Measurements from ENCODE around the gene FRMD8. TPM values are rescaled to one million over a fixed set of nuclear protein-coding genes. Genes with fewer than 3 reads are reported as not detected.

FRMD8 gene
- total RNA-seq, 4 donors from 2014 or later = 19.9 to 31.5 (median 21.3) TPM

- no peak overlapping the region for H3K4me3 ChIP-seq
Observed at GRCh38 chr11:65373839-65374580, 12.4 kb upstream of the FRMD8 start.

DNA sequence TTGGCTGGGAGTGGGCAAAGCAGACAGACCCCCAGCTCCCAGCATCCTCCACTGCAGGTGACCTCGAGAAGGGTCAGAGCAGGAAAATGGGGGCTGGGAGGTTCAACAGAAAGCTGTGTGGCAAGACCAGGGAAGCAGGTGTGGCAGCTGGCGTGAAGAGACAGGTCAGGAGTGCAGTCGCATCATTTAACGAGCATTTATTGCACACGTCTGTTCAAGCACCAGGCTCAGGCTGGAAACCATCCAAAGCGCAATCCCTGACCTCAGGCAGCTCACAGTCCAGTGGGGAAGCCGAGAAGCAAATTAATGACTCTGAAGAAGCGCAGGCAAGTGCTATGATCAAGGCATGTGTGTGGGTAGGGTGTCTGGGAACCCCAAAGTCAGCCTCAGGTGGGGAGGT lies 11.4 kb upstream of the FRMD8 start:
- Histone ChIP-seq H3K27ac (no peak overlapping the region), H3K4me1 (no peaks in the 10 kb centered on the region), H3K36me3 (peaks cover 0 to 13% of the 10 kb centered on the region in 2 donors), H3K4me3 (no peak overlapping the region), H3K9me3 (no peaks in the 10 kb centered on the region), H3K27me3 (no peaks in the 10 kb centered on the region)
- WGBS, 2 donors (ENCODE audit: low coverage in 1 of 2) = 86 to 91% methylated on average over 8 of the region's 8 CpGs
- no peak for ATAC-seq
- no peak for TF ChIP-seq CTCF (IDR thresholded peaks at IDR 0.05)
- TF ChIP-seq POLR2A (IDR thresholded peaks at IDR 0.05) = no peak
- TF ChIP-seq POLR2AphosphoS5 (IDR thresholded peaks at IDR 0.05) = no peak
- TF ChIP-seq EP300 (IDR thresholded peaks at IDR 0.05) = no peak

More at GRCh38 chr11:65373839-65374580, 12.4 kb upstream of the FRMD8 start:
- Histone ChIP-seq H3K9me3 (no peaks in the 10 kb centered on the region), H3K27ac (no peak overlapping the region), H3K27me3 (no peaks in the 10 kb centered on the region), H3K4me1 (no peaks in the 10 kb centered on the region), H3K36me3 (peaks cover 0 to 4% of the 10 kb centered on the region in 2 donors)
- TF ChIP-seq EP300 (IDR thresholded peaks at IDR 0.05) (no peak), CTCF (IDR thresholded peaks at IDR 0.05) (no peak), POLR2A (IDR thresholded peaks at IDR 0.05) (no peak), POLR2AphosphoS5 (IDR thresholded peaks at IDR 0.05) (no peak)
- no peak for ATAC-seq
- WGBS, 2 donors (ENCODE audit: low coverage in 1 of 2) = 78 to 80% methylated on average over 4 to 14 of the region's 14 CpGs

DNA sequence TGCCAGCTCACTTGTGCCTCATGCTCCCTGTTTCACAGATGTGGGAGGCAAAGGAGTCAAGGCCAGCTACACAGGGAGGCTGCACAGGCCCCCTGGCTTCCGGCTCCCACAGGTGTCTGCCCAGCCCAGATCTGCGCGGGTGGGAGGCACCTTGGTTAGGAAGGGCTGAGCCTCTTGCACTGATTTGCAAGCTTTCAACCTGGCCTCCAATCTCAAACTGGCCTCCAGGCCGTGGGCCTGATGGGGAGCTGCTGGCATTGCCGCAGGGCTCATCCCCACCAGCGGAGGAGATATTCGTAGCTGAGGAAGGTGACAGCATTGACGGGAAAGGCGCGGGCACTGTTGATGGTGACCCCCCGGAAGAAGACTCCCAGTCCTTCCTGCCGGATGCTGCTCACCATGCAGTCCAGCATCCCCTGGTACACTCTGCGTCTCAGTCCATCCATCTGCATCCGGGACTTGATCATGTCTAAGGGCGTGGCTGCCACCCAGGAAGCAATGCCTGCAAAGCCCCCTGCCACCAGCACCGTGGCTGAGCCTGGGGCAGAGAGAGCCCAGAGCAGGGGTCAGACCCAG lies 10.2 kb upstream of the FRMD8 start:
- Histone ChIP-seq H3K27ac (no peak overlapping the region), H3K27me3 (no peaks in the 10 kb centered on the region), H3K9me3 (no peaks in the 10 kb centered on the region), H3K36me3 (peaks cover 0 to 13% of the 10 kb centered on the region in 2 donors), H3K4me1 (peaks cover 0 to 10% (median under 1%) of the 10 kb centered on the region in 3 donors), H3K4me3 (no peak overlapping the region)
- no peak for ATAC-seq
- TF ChIP-seq POLR2A (IDR thresholded peaks at IDR 0.05) (no peak), EP300 (IDR thresholded peaks at IDR 0.05) (no peak), POLR2AphosphoS5 (IDR thresholded peaks at IDR 0.05) (no peak), CTCF (IDR thresholded peaks at IDR 0.05) (no peak)
- 73% methylated on average over 4 of the region's 16 CpGs; no CpG with 5 or more reads in 1 of the 2 donors for WGBS, 2 donors (ENCODE audit: low coverage in 1 of 2)

DNA sequence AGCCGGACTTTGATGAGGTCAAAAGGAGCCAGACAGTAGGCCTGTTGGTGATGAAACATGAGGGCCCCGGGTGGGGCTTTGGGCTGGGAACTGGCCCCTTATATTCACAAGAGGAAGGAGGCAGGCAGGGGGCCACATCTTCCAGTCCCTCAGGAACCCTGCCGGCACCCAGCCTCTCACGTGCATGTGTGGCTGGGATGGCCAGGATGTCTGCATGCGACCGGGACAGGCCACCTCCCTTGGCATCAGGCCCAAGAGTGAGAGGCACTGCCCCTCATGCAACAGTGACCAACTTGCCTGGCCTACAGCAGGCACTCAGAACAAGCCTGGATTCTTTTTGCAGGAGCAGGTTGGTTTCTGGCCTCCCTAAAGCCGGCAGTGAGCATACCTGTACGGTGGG lies 9.4 kb upstream of the FRMD8 start:
- no peak for ATAC-seq
- no peak overlapping the region for H3K27ac ChIP-seq
- WGBS, 2 donors (ENCODE audit: low coverage in 1 of 2) = no CpG with 5 or more reads among the region's 8 CpGs
- H3K9me3 ChIP-seq = no peaks in the 10 kb centered on the region
- H3K4me3 ChIP-seq = no peak overlapping the region
- peaks cover 0 to 18% (median 8%) of the 10 kb centered on the region in 3 donors for H3K4me1 ChIP-seq
- H3K36me3 ChIP-seq = peaks cover 0 to 13% of the 10 kb centered on the region in 2 donors
- H3K27me3 ChIP-seq = no peaks in the 10 kb centered on the region
- TF ChIP-seq CTCF (IDR thresholded peaks at IDR 0.05) = no peak

DNA sequence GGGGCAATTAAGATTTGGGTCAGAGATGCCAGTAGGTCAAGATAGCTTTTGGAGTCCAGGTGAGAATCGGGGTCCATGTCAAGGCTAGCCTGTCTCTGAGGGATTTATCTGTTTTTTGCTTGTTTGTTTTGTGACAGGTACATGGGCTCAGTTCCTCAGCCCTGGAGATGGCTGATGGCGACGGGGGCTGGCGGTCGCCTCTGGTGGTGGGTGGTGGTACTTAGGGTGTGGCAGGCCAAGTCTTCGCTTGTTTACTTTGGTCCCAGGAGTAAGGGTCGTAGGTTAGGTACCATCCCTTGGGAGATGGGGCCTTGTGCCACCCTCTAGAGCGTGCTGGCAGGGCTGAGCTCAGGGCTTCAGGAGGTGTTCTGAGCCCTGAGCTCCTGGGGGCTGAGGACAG lies 8.7 kb upstream of the FRMD8 start:
- no peak overlapping the region for H3K4me3 ChIP-seq
- no peaks in the 10 kb centered on the region for H3K27me3 ChIP-seq
- H3K36me3 ChIP-seq = peaks cover 0 to 13% of the 10 kb centered on the region in 2 donors
- ATAC-seq = no peak
- H3K9me3 ChIP-seq = no peaks in the 10 kb centered on the region
- TF ChIP-seq EP300 (IDR thresholded peaks at IDR 0.05) (no peak), POLR2AphosphoS5 (IDR thresholded peaks at IDR 0.05) (no peak), POLR2A (IDR thresholded peaks at IDR 0.05) (no peak), CTCF (IDR thresholded peaks at IDR 0.05) (no peak)
- peaks cover 0 to 25% (median 10%) of the 10 kb centered on the region in 3 donors for H3K4me1 ChIP-seq
- no peak overlapping the region for H3K27ac ChIP-seq
- 100% methylated on average over 1 to 2 of the region's 8 CpGs for WGBS, 2 donors (ENCODE audit: low coverage in 1 of 2)
